T-cell (primary cell): Measurements from ENCODE around the gene EPHA8. TPM values are rescaled to one million over a fixed set of nuclear protein-coding genes. Genes with fewer than 3 reads are reported as not detected.

ENCODE experiments used
- ATAC-seq, 4 experiments: fragments of 200-7000 bp in 3 of 4; fragments of 150-1000 bp in 1 of 4; cut with Tn5 transposase; replicated peaks in 1 of 4; 1 replicate in 3 of 4; 2 replicates in 1 of 4; pipeline ENCODE4 v1.10.0; 2021; ENCODE audit warnings: moderate library complexity in 3 of 4, mild to moderate bottlenecking in 2 of 4, moderate number of reproducible peaks in 1 of 4
- CTCF ChIA-PET, 2 donors: fragments of 300-600 bp; sonication (Branson Sonifier 250); formaldehyde crosslinking; loops; one replicate each; lab custom pipeline; 2022; ENCODE audit warnings: antibody characterized with exemption in 2 of 2; lab: Charles Lee
- POLR2A ChIA-PET, 2 donors: fragments of 300-600 bp; sonication (Branson Sonifier 250); formaldehyde crosslinking; loops; one replicate each; lab custom pipeline; 2022; ENCODE audit warnings: antibody characterized with exemption in 2 of 2; lab: Charles Lee
- DNase-seq, 35 experiments: peaks; one replicate each; pipeline versions ENCODE4 v3.0.0 to v3.0.0-alpha.2; 2013 to 2023
- H3K27ac ChIP-seq: one replicate; pipeline ENCODE4 v1.5.1; 2013; ENCODE audit warnings: low read length
- H3K27me3 ChIP-seq, 2 experiments: replicated peaks in 1 of 2; 1 replicate in 1 of 2; 2 replicates in 1 of 2; pipeline versions ENCODE4 v1.6.1 to v1.7.0; 2013; ENCODE audit warnings: low read length in 1 of 2, mixed read lengths in 1 of 2; ENCODE audit not compliant: control insufficient read depth in 2 of 2, insufficient read depth in 2 of 2; ENCODE audit errors: extremely low read depth in 1 of 2
- H3K36me3 ChIP-seq, 2 donors: 1 replicate in 1 of 2; 2 replicates in 1 of 2; pipeline versions ENCODE4 v1.6.1 to v1.7.0; 2013; ENCODE audit warnings: low read length in 1 of 2; ENCODE audit not compliant: control insufficient read depth in 2 of 2, insufficient read depth in 1 of 2; ENCODE audit errors: extremely low read depth in 1 of 2
- H3K4me1 ChIP-seq, 2 experiments: 1 replicate in 1 of 2; 2 replicates in 1 of 2; pipeline versions ENCODE4 v1.6.1 to v1.7.0; 2013; ENCODE audit warnings: low read length in 2 of 2, mixed read lengths in 1 of 2; ENCODE audit not compliant: insufficient read depth in 2 of 2, control insufficient read depth in 1 of 2; ENCODE audit errors: extremely low read depth in 1 of 2
- H3K4me3 ChIP-seq, 2 donors: 1 replicate in 1 of 2; 2 replicates in 1 of 2; pipeline versions ENCODE4 v1.5.1 to v1.7.0; 2013; ENCODE audit warnings: mild to moderate bottlenecking in 2 of 2, low read length in 1 of 2, moderate library complexity in 1 of 2; ENCODE audit not compliant: control insufficient read depth in 1 of 2; ENCODE audit errors: extremely low read depth in 1 of 2
- H3K9me3 ChIP-seq: 2 replicates; pipeline ENCODE4 v1.7.0; 2013
- H3K27ac Mint-ChIP-seq, 2 donors: one replicate each; pipeline ENCODE4 v1.8.0; 2020 to 2021; ENCODE audit warnings: mild to moderate bottlenecking in 2 of 2, mixed read lengths in 2 of 2
- H3K27me3 Mint-ChIP-seq, 2 donors: one replicate each; pipeline ENCODE4 v1.8.0; 2021 to 2022; ENCODE audit warnings: mixed read lengths in 2 of 2
- H3K36me3 Mint-ChIP-seq: one replicate; pipeline ENCODE4 v1.8.0; 2021; ENCODE audit warnings: mixed read lengths
- H3K4me1 Mint-ChIP-seq, 3 donors: one replicate each; pipeline ENCODE4 v1.8.0; 2020 to 2022; ENCODE audit warnings: mixed read lengths in 3 of 3, mild to moderate bottlenecking in 1 of 3
- H3K4me3 Mint-ChIP-seq, 3 donors: one replicate each; pipeline ENCODE4 v1.8.0; 2020 to 2022; ENCODE audit warnings: mild to moderate bottlenecking in 3 of 3, mixed read lengths in 3 of 3, moderate library complexity in 3 of 3
- H3K9me3 Mint-ChIP-seq, 3 donors: one replicate each; pipeline ENCODE4 v1.8.0; 2020 to 2022; ENCODE audit warnings: mixed read lengths in 3 of 3
- WGBS: methylation state at CpG from one replicate; pipeline ENCODE4 v1.1.5; 2013; ENCODE audit warnings: missing lambda C conversion rate; ENCODE audit not compliant: insufficient coverage; 5-methylcytosine and 5-hydroxymethylcytosine counted together
- total RNA-seq, 35 experiments: library from RNA in 6 of 35; stranded (reverse) in 6 of 35; fragments of 120-200 nt in 1 of 35; gene quantifications; one replicate each; pipeline versions ENCODE4 v1.2.1 to v1.2.4 and lab custom pipeline; 2013 to 2026

The EPHA8 gene
- total RNA-seq, 5 donors from 2014 or later (not counting 1 experiment from before 2014, with no cell fraction given): 0.09 to 0.15 TPM; not detected in 3

GRCh38 chr1:22633697-22634463 is 70.6 kb downstream of the EPHA8 start:
- ChIA-PET POLR2A (no interaction called here), CTCF (no interaction called here)
- H3K27me3 ChIP-seq: peaks cover 3 to 40% of the 10 kb centered on the region in 2 experiments
- whole genome bisulfite sequencing: 82% methylated on average over 3 of the region's 10 CpGs
- H3K9me3 Mint-ChIP-seq: no peaks in the 10 kb centered on the region
- H3K9me3 ChIP-seq: no peaks in the 10 kb centered on the region
- H3K4me3 Mint-ChIP-seq: no peak overlapping the region
- no peaks in the 10 kb centered on the region for H3K36me3 ChIP-seq
- peaks cover 0 to 3% of the 10 kb centered on the region in 2 experiments for H3K4me1 ChIP-seq
- no peak overlapping the region for H3K27ac ChIP-seq
- no peaks in the 10 kb centered on the region for H3K36me3 Mint-ChIP-seq
- H3K27ac Mint-ChIP-seq: no peak overlapping the region
- H3K27me3 Mint-ChIP-seq: peaks cover 24 to 41% of the 10 kb centered on the region in 2 donors
- DNase-seq (peak in 1 of 35 experiments; percentile 15), ATAC-seq (peak in 1 of 4 experiments; percentile 16)
- no peaks in the 10 kb centered on the region for H3K4me1 Mint-ChIP-seq
- no peak overlapping the region for H3K4me3 ChIP-seq

- no peak for DNase-seq
- no peaks in the 10 kb centered on the region for H3K9me3 ChIP-seq
- Mint-ChIP-seq H3K27ac (no peak overlapping the region), H3K36me3 (no peaks in the 10 kb centered on the region), H3K4me1 (no peaks in the 10 kb centered on the region), H3K27me3 (peaks cover 20 to 29% of the 10 kb centered on the region in 2 donors), H3K4me3 (no peak overlapping the region), H3K9me3 (no peaks in the 10 kb centered on the region)
- no peak for ATAC-seq
- 88% methylated on average over 3 of the region's 7 CpGs for WGBS
- no peak overlapping the region for H3K4me3 ChIP-seq
- H3K27me3 ChIP-seq: peaks cover 3 to 44% of the 10 kb centered on the region in 2 experiments
- CTCF ChIA-PET: no interaction called here
- H3K36me3 ChIP-seq: no peaks in the 10 kb centered on the region
- peaks cover 0 to 3% of the 10 kb centered on the region in 2 experiments for H3K4me1 ChIP-seq
- no peak overlapping the region for H3K27ac ChIP-seq
- POLR2A ChIA-PET: interaction anchor here in 1 of 2 donors (0.6 kb wide), 1 partner anchor 509 kb away, joined by 4 read pairs; no protein-coding TSS in a partner anchor
Measured at GRCh38 chr1:22635436-22635835, 72.1 kb downstream of the EPHA8 start.

GRCh38 chr1:22636353-22636752 is 73.1 kb downstream of the EPHA8 start, which contains the start of gene C1QA:
TSS of gene C1QA (plus strand) at chr1:22636628. CDS start at chr1:22637617, 989 bp downstream.
- H3K4me3 ChIP-seq: no peak within 1 kb of the TSS
- no peak for ATAC-seq
- H3K4me3 Mint-ChIP-seq: no peak within 1 kb of the TSS
- no peaks in the 10 kb centered on the region for H3K36me3 Mint-ChIP-seq
- H3K27ac Mint-ChIP-seq: no peak within 1 kb of the TSS
- H3K27me3 ChIP-seq: peaks cover under 1 to 53% of the 10 kb centered on the region in 2 experiments
- H3K9me3 ChIP-seq: no peaks in the 10 kb centered on the region
- CTCF ChIA-PET: no interaction called here
- WGBS: 50% methylated on average over 4 of the region's 5 CpGs
- DNase-seq: no peak
- peaks cover 24 to 27% of the 10 kb centered on the region in 2 donors for H3K27me3 Mint-ChIP-seq
- no peaks in the 10 kb centered on the region for H3K9me3 Mint-ChIP-seq
- no peaks in the 10 kb centered on the region for H3K36me3 ChIP-seq
- H3K4me1 Mint-ChIP-seq: no peaks in the 10 kb centered on the region
- no peak within 1 kb of the TSS for H3K27ac ChIP-seq
- POLR2A ChIA-PET: no interaction called here
- H3K4me1 ChIP-seq: peaks cover 0 to 3% of the 10 kb centered on the region in 2 experiments

GRCh38 chr1:22636927-22637326 is 73.6 kb downstream of the EPHA8 start:
- Mint-ChIP-seq H3K27me3 (peaks cover 22 to 28% of the 10 kb centered on the region in 2 donors), H3K27ac (no peak overlapping the region), H3K4me3 (no peak overlapping the region), H3K36me3 (no peaks in the 10 kb centered on the region), H3K4me1 (no peaks in the 10 kb centered on the region), H3K9me3 (no peaks in the 10 kb centered on the region)
- ChIA-PET POLR2A (no interaction called here), CTCF (no interaction called here)
- Histone ChIP-seq H3K36me3 (no peaks in the 10 kb centered on the region), H3K27me3 (peaks cover 0 to 58% of the 10 kb centered on the region in 2 experiments), H3K9me3 (no peaks in the 10 kb centered on the region), H3K27ac (no peak overlapping the region), H3K4me3 (no peak overlapping the region), H3K4me1 (peaks cover 0 to 6% of the 10 kb centered on the region in 2 experiments)
- no peak for ATAC-seq
- no peak for DNase-seq
- 84% methylated on average over 6 of the region's 6 CpGs for WGBS

GRCh38 chr1:22637907-22638445 is 74.7 kb downstream of the EPHA8 start:
- Mint-ChIP-seq H3K9me3 (no peaks in the 10 kb centered on the region), H3K4me1 (no peaks in the 10 kb centered on the region), H3K27me3 (peaks cover 18 to 30% of the 10 kb centered on the region in 2 donors), H3K36me3 (no peaks in the 10 kb centered on the region), H3K4me3 (no peak overlapping the region), H3K27ac (no peak overlapping the region)
- ChIA-PET CTCF (no interaction called here), POLR2A (no interaction called here)
- peaks cover 0 to 9% of the 10 kb centered on the region in 2 experiments for H3K4me1 ChIP-seq
- H3K36me3 ChIP-seq: no peaks in the 10 kb centered on the region
- ATAC-seq (no peak), DNase-seq (no peak)
- peaks cover 0 to 66% of the 10 kb centered on the region in 2 experiments for H3K27me3 ChIP-seq
- no peak overlapping the region for H3K4me3 ChIP-seq
- 63% methylated on average over 3 of the region's 3 CpGs for WGBS
- H3K9me3 ChIP-seq: no peaks in the 10 kb centered on the region
- no peak overlapping the region for H3K27ac ChIP-seq

GRCh38 chr1:22638476-22639234 is 75.4 kb downstream of the EPHA8 start:
- CTCF ChIA-PET: no interaction called here
- ATAC-seq: no peak
- H3K36me3 ChIP-seq: no peaks in the 10 kb centered on the region
- Mint-ChIP-seq H3K36me3 (no peaks in the 10 kb centered on the region), H3K27ac (no peak overlapping the region), H3K9me3 (no peaks in the 10 kb centered on the region), H3K4me1 (no peaks in the 10 kb centered on the region), H3K4me3 (no peak overlapping the region), H3K27me3 (peaks cover 18 to 31% of the 10 kb centered on the region in 2 donors)
- no peak for DNase-seq
- peaks cover 0 to 62% of the 10 kb centered on the region in 2 experiments for H3K27me3 ChIP-seq
- WGBS: 86% methylated on average over 19 of the region's 23 CpGs
- H3K4me1 ChIP-seq: peaks cover 0 to 6% of the 10 kb centered on the region in 2 experiments
- no peak overlapping the region for H3K4me3 ChIP-seq
- POLR2A ChIA-PET: no interaction called here
- H3K27ac ChIP-seq: no peak overlapping the region
- no peaks in the 10 kb centered on the region for H3K9me3 ChIP-seq
